Ishikawa (cell line): Measurements from ENCODE around the gene NOS1.

Experiments used
- CEBPB ChIP-seq: IDR thresholded peaks from 2 replicates; pipeline ENCODE4 v1.6.1; 2012
- CREB1 ChIP-seq: IDR thresholded peaks from 2 replicates; pipeline ENCODE4 v1.6.1; 2012; ENCODE audit warnings: low read depth
- EGR1 ChIP-seq: IDR thresholded peaks from 2 replicates; pipeline ENCODE4 v1.6.1; 2012
- EP300 ChIP-seq: IDR thresholded peaks from 2 replicates; pipeline ENCODE4 v1.6.1; 2012; ENCODE audit warnings: borderline replicate concordance
- FOXM1 ChIP-seq: IDR thresholded peaks from 2 replicates; pipeline ENCODE4 v1.6.1; 2012; ENCODE audit warnings: low read depth, borderline replicate concordance
- NFIC ChIP-seq: IDR thresholded peaks from 2 replicates; pipeline ENCODE4 v1.6.1; 2012
- RAD21 ChIP-seq: IDR thresholded peaks from 2 replicates; pipeline ENCODE4 v1.6.1; 2012; ENCODE audit warnings: low read depth
- TAF1 ChIP-seq: IDR thresholded peaks from 2 replicates; pipeline ENCODE4 v1.6.1; 2012; ENCODE audit warnings: low read depth, mild to moderate bottlenecking
- TCF12 ChIP-seq: IDR thresholded peaks from 2 replicates; pipeline ENCODE4 v1.6.1; 2012; ENCODE audit warnings: low read depth
- TEAD4 ChIP-seq: IDR thresholded peaks from 2 replicates; pipeline ENCODE4 v1.6.1; 2012
- YY1 ChIP-seq: IDR thresholded peaks from 2 replicates; pipeline ENCODE4 v1.6.1; 2012; ENCODE audit warnings: low read depth
- ZBTB7A ChIP-seq: IDR thresholded peaks from 2 replicates; pipeline ENCODE4 v1.6.1; 2012; ENCODE audit warnings: low read depth
- TF ChIP-seq, protein P1 (sequence below): IDR thresholded peaks from 2 replicates; pipeline ENCODE4 v1.6.1; 2012; ENCODE audit warnings: low read depth, mild to moderate bottlenecking
- TF ChIP-seq, protein P2 (sequence below): IDR thresholded peaks from 2 replicates; pipeline ENCODE4 v1.6.1; 2012
- TF ChIP-seq, protein P3 (sequence below): IDR thresholded peaks from 2 replicates; pipeline ENCODE4 v1.6.1; 2012

NOS1 gene

DNA sequence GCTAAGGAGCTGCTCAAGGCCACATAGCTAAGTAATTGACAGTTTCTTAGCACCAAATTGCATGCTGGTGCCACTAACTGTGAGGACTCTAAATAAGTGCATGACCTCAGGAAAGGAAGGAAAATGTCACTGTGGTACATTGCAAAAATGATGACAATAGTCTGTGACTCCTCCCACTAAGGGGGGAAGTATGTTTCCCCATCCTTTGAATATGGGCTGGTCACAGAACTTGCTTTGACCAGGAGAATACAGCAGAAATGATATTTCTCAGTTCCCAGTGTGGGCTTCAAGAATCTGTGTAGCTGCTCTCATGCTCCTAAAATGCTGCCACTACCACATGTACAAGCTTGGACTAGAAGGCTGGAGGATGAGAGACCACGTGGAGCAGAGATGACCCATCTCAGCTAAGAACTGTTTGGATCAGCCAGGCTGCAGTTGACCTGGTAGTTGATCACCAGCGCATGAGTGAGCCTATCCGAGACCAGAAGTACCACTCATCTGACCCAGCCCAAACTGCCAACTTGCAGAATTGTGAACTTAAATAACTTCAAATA, 42.2 kb upstream of the NOS1 start:
- TF ChIP-seq ZBTB7A (no peak), TCF12 (no peak), CREB1 (no peak), RAD21 (no peak), FOXM1 (no peak), NFIC (no peak)

DNA sequence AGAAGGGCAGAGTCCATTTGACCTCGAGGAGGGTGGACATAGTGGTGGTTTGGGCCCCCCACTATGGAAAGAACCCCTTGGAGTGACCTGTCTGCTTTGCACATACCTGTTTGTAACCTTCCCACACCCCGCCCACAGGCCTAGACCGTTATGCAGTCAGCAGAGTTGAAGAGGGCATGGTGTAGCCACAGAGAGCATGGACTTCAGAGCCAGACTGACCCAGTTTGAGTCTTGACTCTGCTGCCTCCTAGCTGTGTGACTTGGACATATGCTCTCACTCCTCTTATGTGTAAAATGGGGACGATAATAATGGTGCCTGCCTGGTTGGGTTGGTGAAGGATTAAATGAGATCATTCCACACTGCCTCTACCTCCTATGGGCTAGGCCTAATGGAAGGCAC, 40.9 kb upstream of the NOS1 start:
- TF ChIP-seq TAF1 (no peak), CEBPB (no peak), FOXM1 (no peak), TEAD4 (no peak), TCF12 (no peak), NFIC (no peak), YY1 (no peak), EGR1 (no peak), CREB1 (no peak), EP300 (no peak), ZBTB7A (no peak), RAD21 (no peak)
- TF ChIP-seq, protein P1, sequence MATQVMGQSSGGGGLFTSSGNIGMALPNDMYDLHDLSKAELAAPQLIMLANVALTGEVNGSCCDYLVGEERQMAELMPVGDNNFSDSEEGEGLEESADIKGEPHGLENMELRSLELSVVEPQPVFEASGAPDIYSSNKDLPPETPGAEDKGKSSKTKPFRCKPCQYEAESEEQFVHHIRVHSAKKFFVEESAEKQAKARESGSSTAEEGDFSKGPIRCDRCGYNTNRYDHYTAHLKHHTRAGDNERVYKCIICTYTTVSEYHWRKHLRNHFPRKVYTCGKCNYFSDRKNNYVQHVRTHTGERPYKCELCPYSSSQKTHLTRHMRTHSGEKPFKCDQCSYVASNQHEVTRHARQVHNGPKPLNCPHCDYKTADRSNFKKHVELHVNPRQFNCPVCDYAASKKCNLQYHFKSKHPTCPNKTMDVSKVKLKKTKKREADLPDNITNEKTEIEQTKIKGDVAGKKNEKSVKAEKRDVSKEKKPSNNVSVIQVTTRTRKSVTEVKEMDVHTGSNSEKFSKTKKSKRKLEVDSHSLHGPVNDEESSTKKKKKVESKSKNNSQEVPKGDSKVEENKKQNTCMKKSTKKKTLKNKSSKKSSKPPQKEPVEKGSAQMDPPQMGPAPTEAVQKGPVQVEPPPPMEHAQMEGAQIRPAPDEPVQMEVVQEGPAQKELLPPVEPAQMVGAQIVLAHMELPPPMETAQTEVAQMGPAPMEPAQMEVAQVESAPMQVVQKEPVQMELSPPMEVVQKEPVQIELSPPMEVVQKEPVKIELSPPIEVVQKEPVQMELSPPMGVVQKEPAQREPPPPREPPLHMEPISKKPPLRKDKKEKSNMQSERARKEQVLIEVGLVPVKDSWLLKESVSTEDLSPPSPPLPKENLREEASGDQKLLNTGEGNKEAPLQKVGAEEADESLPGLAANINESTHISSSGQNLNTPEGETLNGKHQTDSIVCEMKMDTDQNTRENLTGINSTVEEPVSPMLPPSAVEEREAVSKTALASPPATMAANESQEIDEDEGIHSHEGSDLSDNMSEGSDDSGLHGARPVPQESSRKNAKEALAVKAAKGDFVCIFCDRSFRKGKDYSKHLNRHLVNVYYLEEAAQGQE = no peak
- TF ChIP-seq, protein P2, sequence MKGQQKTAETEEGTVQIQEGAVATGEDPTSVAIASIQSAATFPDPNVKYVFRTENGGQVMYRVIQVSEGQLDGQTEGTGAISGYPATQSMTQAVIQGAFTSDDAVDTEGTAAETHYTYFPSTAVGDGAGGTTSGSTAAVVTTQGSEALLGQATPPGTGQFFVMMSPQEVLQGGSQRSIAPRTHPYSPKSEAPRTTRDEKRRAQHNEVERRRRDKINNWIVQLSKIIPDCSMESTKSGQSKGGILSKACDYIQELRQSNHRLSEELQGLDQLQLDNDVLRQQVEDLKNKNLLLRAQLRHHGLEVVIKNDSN = no peak
- TF ChIP-seq, protein P3, sequence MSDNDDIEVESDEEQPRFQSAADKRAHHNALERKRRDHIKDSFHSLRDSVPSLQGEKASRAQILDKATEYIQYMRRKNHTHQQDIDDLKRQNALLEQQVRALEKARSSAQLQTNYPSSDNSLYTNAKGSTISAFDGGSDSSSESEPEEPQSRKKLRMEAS = no peak

DNA sequence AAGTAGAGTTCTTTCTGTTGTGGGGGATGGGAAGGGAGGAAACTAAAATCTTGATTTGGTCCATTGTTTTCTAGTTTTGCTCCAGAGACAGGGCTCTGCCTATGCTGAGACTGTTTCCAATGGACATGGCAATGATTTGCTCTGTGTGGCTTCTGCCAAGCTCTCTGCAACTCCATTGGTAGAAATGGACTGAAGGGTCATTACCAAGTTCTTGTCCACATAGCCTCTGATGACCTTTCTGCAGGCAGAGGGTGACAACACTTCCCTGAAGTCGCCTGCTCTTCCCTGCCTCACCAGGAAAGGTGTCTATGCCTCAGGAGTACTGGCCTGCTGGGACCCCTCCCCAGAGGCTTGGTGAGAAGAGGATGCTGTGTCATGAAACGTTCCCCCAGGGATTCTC, 39.5 kb upstream of the NOS1 start:
- no peak for TF ChIP-seq YY1
- TF ChIP-seq, protein P1 = no peak
- TF ChIP-seq, protein P2 = no peak
- no peak for TF ChIP-seq TAF1
- TF ChIP-seq TCF12 = no peak
- no peak for TF ChIP-seq TEAD4
- TF ChIP-seq CREB1 = no peak
- no peak for TF ChIP-seq NFIC
- TF ChIP-seq EGR1 = no peak
- TF ChIP-seq RAD21 = no peak
- TF ChIP-seq, protein P3 = no peak
- TF ChIP-seq EP300 = no peak
- TF ChIP-seq ZBTB7A = no peak
- no peak for TF ChIP-seq CEBPB
- no peak for TF ChIP-seq FOXM1

DNA sequence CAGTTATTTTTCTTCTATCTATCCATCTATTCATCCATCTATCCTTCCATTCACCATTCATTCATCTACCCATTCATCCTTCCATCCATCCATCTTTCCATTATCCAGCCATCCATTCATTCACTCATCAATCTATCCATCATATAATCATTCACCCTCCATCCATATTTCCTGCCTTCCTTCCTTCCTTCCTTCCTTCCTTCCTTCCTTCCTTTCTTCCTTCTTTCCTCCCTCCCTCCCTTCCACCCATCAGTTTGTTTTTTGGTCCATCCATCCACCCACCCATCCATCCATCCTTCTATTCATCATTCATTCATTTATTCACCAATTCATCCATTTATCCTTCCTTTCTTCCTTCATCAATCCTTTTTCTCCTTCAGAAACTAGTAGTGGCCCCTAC, 34.3 kb upstream of the NOS1 start:
- no peak for TF ChIP-seq RAD21
- TF ChIP-seq EP300 = no peak

DNA sequence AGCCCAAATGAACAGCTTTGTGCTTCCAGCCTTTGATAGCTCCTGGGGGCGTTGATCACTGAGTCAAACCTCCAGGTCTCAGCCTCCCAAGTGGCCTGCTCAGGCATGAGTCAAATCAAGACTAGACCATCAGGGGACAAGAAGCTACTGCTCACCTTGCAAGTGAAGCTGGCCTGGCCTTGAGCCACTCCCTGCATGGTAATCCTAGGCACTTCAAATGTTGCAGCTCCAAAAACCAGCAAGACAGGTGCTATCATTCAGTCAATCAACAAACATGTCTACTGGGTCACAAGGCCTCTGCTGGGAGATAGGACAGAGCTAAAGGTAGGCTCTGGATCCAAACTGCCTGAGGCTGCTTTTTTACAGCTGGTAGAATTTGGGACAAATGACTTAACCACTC, 33.1 kb upstream of the NOS1 start:
- TF ChIP-seq, protein P2 = no peak
- TF ChIP-seq CREB1 (no peak), ZBTB7A (no peak), NFIC (no peak), EGR1 (no peak), FOXM1 (no peak), CEBPB (no peak), TEAD4 (no peak), EP300 (no peak)

DNA sequence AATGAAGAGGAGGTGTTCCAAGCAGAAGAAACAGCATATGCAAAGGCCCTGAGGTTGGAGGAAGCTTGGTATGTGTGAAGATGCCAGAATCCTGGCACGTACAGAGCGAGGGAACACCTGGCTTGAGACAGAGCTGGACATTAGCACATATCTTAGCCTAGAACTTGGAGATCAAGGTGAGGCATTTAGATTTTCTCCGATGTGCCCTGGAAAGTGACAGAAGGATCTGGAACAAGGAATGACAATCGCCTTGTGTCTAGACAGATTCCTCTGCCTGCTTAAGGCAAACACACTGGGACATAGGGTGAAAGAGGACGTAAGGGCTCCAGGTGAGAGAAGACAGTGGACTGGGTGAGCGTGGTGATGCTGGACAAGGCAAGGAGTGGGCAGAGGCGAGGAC, 32.2 kb upstream of the NOS1 start:
- TF ChIP-seq TEAD4 = no peak
- no peak for TF ChIP-seq EP300
- TF ChIP-seq ZBTB7A = no peak
- no peak for TF ChIP-seq YY1
- TF ChIP-seq, protein P1 = no peak
- TF ChIP-seq EGR1 = no peak
